Caki2 (cell line): ENCODE measurements around the gene ALDH2. TPM values are rescaled to one million over a fixed set of nuclear protein-coding genes. Genes with fewer than 3 reads are reported as not detected.
"Not testable (repeated sequence)": the region's sequence is repeated elsewhere in the genome, so short reads cannot be mapped to it uniquely, and the experiment has no call there.

Source experiments
- DNase-seq: peaks from one replicate; pipeline ENCODE4 v3.0.0-alpha.2; 2015; ENCODE audit warnings: low read depth
- in situ Hi-C: cut with HindIII; loops from 2 replicates; pipeline ENCODE4 v1.10.0; 2016; ENCODE audit warnings: low sequenced_read_pairs, low pct_unique_long_range_greater_than_20kb, mixed read lengths
- total RNA-seq: library from RNA; depleted of rRNA; stranded (reverse); fragments of >200 nt; shearing (Covaris generic); gene quantifications from 2 replicates; pipeline ENCODE4 v1.2.3, GENCODE V29; 2014; ENCODE audit warnings: low replicate concordance

The ALDH2 gene
- total RNA-seq, 1 experiment from 2014 or later = 176 TPM

GRCh38 chr12:111756681-111757080, 10.1 kb upstream of the ALDH2 start:
- in situ Hi-C loops = no loop called here
- DNase-seq = no peak

DNA sequence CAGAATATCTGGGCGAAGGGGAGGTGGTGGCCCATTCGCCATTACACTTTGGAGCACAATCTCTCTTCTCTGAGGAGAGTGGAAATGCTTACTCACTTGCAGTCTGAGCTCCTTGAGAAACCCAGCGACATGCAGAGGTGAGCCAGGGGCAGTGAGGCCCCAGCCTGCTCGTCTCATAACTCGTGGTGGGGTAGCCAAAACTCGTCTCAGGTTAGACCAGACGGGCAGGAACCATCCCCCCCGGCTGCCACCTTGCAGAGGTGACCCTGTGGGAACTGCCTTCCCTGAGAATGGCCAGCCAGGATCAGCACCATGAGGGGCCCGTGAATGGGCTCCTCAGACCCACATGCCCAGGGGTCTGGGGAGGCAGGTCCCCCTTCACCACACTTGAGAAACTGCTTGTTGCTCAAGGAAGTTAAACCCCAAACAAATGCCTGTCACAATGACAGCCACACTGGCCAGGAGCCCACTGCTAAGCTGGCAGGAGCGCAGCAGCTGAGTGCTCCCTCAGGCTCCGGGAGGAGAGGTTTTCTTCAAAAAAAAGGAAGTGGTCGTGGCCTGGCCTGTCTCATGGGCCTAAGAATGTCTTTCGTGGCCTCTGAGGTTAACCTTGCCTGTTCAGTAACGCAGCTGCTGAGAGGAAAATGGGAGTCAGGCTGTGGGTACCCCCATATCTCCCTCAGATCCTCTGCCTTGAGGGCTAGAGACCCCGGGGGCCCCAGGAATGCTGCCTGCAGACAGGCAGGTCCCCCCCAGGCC, 9.2 kb upstream of the ALDH2 start:
- in situ Hi-C loops = no loop called here
- DNase-seq = no peak

DNA sequence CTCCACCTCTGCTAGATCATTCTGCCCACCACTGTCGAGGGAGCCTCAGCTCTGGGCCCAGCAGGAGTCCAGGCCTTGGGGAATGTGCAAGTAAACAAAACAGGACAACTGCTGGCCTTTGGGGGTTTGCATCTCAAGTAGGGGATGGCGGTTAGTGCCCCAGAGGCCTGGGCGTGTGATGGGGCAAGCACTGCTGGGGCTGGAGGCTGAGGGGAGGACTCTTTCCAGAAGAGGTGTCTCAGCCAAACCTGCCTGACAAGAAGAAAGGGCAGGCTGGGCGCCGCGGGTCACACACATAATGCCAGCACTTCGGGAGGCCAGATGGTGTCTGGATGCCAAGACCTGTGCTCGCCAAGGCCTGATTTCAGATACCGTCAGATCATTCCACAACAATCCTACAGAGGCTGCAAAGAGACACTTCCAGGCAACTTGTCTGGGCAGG, 8.6 kb upstream of the ALDH2 start:
- no peak for DNase-seq
- in situ Hi-C loops = no loop called here

- in situ Hi-C loops = no loop called here
These were observed 7.5 kb upstream of the ALDH2 start for GRCh38 chr12:111759271-111759670.

GRCh38 chr12:111759991-111760390, 6.7 kb upstream of the ALDH2 start:
- DNase-seq = no peak
- in situ Hi-C loops = no loop called here

More at GRCh38 chr12:111759271-111759670, 7.5 kb upstream of the ALDH2 start:
- DNase-seq = no peak

DNA sequence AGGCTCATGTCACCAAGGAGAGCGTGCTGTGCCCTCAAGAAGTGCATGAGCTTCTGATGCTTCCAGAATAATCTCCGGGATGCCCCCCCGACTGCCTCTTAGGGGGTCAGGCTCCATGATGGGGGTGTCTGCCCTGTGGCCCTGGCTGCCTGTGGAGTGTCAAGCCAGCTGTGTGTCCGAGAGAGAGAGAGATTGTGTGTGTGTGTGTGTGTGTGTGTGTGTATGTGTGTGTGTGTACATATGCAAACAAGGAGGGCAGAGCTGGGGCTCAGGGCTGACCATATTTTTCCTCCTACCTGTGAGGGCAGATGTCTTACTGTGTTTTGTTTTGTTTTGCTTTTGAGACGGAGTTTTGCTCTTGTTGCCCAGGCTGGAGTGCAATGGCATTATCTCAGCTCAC, 5.6 kb upstream of the ALDH2 start:
- DNase-seq = no peak
- in situ Hi-C loops = no loop called here

- in situ Hi-C loops = no loop called here
- DNase-seq = no peak
These were observed 5.0 kb upstream of the ALDH2 start for GRCh38 chr12:111761706-111762105.

- DNase-seq, in situ Hi-C loops: not testable (repeated sequence)
These were observed 3.2 kb upstream of the ALDH2 start for GRCh38 chr12:111763552-111763951.

GRCh38 chr12:111764120-111764821, 2.5 kb upstream of the ALDH2 start:
- no peak for DNase-seq
- in situ Hi-C loops = no loop called here

DNA sequence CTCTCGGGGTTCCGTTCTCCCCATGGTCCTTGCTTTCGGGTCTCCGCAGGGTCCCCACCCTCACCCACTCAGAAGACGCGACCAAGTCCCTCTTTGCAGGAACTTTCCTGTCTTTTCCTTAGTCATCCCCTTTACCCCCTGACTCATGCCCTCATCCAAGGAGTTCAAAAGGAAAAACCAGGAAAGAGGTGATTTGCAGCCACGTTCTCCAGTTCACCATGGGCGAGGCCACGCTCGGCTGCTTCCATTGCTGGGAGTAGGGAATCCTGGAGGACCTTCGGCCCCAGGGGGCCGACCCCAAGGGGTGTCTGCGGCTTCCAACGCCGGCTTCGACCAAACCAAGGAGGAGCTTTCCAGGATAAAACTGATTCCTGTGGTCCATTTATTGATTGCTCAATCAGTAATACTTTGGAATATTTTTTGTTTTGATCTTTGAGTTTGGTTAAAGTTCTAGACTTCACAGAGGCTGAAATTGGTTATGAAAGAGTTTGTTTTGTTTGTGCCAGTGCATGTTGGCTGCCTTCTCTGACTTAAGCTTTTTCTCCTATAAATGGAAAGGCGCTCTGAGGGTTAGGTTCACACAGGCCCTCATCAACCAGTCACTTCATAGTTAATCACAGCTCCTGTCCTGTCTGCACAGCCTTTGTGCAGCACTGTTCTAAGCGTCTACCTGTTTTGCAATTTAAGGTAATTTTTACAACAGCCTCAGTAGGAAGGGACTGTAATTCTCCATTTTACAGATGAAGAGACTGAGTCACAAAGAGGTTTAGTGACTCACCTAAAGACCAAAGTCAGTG, 827 bp downstream of the ALDH2 start:
- in situ Hi-C loops = no loop called here
- DNase-seq = peak; percentile 70

GRCh38 chr12:111768159-111768895, 1.6 kb downstream of the ALDH2 start:
- in situ Hi-C loops = no loop called here
- no peak for DNase-seq

- in situ Hi-C loops = no loop called here
- DNase-seq = no peak
These were observed 2.9 kb downstream of the ALDH2 start for GRCh38 chr12:111769599-111769998.

DNA sequence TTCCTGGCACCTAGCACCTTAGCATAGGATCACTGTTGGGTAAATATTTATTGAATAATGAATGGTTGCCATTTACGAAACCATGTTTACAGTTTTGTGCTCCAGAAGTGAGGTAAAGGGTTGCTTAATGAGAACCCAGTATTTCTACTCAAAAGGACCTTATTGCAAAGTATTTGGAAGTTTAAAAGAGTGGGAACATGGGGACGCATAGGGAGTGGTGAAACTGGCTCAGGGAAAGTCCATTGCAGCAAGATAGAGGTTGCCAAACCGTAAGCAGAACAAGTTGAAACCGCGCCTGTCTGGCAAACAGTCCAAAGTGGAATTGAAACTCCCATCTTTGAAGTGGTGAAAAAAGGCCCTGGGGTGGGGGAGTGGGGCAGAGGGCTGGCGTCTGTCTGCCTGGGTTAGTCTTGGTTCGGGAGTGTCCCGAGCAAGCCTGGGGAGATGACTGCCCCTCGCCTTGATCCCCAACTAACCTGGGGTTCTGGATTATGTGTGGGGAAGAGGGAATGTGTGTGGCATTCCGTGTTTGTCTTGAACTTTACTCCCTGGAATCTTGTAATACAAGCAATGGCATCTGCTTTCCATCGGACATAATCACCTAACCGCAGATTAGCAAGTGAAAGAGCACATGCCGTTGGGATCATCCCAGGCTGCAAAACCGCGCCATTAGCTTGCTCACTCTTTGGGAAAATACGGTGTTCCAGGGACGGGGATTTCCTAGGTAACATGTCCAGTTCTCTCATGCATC, 7.2 kb downstream of the ALDH2 start:
- peak; percentile 80 for DNase-seq
- in situ Hi-C loops = no loop called here

- no peak for DNase-seq
- in situ Hi-C loops = no loop called here
These were observed 8.8 kb downstream of the ALDH2 start for GRCh38 chr12:111775205-111776193.

- DNase-seq = no peak
- in situ Hi-C loops = no loop called here
These were observed 10.2 kb downstream of the ALDH2 start for GRCh38 chr12:111776836-111777344.

DNA sequence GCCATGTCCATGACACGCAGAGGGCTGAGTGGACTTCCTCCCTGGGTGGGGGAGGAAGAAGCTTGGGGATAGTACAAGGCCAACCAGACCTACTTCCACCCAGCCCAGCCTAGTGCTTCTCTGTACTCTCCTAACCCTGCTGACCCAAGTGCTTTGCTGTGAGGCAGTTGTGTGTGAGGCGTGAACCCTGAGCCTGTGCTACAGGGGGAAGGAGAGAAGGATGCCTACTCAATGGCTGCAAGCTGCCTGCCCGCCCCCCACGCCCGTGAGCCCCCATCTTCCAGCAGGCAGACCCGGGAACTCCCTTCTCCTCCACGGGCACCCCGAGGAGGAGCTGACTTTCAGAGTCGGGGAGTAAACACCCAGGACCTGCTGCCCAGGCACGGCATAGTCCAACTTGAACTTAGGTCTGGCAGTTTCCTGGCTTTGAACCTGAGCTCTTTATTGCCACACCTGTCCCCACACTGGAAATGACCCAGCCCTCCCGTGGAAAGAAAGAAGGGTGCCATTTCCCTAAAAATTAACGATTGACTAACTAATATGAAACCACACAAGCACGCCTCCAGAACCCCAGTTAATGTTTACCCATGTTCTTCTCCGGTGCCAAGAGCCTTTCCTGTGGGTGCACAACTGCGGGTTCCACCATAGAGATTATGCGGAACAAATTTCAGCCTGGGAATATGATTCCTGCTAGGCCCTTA, 10.8 kb downstream of the ALDH2 start:
- DNase-seq = peak; percentile 57
- in situ Hi-C loops = no loop called here
